GM15510 (cell line): ENCODE results near the gene MYO18A.

Experiments used
- POLR2A ChIP-seq: IDR thresholded peaks from 3 replicates; pipeline ENCODE4 v1.6.1; 2011; ENCODE audit warnings: borderline replicate concordance; ENCODE audit not compliant: insufficient read length; ENCODE audit errors: extremely low read depth

The MYO18A gene

DNA sequence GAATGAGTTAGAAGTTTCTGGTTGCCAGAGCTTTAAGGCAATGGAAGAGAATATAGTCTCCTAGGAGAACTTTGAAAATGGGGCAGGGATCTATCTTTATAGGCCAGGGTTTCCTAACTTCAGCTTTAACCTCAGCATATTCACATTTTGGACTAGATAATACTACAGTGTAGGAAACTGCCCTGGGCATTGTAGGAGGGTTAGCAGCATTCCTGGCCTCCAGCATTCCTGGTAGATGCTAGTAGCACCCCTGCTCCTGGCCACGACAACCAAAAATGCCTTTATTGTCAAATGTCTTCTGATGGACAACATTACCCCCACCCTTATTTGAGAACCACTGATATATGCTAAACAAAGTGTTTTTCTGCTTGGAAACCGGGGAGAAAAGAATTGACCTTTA lies 27.8 kb upstream of the MYO18A start:
- no peak for TF ChIP-seq POLR2A

DNA sequence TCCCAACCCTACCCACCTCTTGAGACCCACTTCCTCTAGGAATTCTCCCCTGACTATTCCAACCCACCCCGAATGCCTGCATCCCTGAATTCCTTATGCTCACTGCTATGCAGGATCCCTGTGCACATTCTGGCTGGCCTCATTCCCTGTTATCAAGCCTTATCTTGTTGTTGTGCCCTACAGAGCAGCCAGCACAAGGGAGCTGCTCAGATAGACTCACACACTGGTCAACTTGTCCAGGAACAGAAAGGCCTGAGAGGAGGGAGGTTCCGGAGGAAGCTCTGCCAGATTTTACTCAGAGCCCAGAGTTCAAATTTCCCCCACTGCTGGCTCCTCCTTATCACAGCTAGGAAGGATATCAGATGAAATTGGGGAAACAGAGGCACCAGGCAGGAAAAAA lies 24.8 kb upstream of the MYO18A start:
- TF ChIP-seq POLR2A, result no peak

- TF ChIP-seq POLR2A, result no peak
Observed at GRCh38 chr17:29197516-29198272, 17.5 kb upstream of the MYO18A start.

DNA sequence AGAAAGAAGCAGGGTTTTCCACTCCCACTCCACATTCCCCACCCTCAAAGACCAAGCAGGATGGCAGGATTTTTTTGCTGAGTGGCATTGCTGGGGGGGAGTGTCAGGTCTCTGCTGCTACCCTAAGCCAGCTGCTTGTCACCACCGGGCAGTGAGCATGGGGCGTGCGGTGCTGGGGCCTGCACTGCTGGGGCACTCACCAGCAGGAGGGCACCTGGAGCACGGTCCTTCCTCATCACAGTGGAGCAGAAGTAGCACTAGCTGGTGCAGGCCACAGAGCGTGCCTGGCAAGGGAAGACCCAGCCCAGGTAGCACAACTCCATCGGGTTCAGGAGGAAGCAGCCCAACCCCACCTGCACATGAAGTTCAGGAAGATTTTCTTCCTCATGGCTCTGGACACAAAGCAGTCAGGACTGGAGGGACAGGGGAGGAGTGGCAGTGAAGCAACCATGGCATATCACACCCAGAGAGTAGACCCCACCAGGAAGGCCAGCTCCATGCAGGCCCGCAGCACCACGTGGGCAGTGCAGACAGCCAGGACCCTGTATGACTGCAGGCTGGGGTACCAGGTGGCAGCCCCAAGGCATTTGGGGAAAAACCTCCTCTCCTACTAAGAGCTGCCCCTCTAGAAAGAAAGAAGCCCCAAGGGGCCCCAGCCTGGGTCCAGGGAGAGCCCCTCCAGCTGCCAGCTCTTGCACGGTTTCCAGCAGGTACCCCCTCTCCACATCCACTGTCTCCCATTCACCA lies 16.7 kb upstream of the MYO18A start:
- no peak for TF ChIP-seq POLR2A

- no peak for TF ChIP-seq POLR2A
Observed at GRCh38 chr17:29195465-29196081, 15.4 kb upstream of the MYO18A start.

- TF ChIP-seq POLR2A, result no peak
Observed at GRCh38 chr17:29194669-29195068, 14.5 kb upstream of the MYO18A start.

DNA sequence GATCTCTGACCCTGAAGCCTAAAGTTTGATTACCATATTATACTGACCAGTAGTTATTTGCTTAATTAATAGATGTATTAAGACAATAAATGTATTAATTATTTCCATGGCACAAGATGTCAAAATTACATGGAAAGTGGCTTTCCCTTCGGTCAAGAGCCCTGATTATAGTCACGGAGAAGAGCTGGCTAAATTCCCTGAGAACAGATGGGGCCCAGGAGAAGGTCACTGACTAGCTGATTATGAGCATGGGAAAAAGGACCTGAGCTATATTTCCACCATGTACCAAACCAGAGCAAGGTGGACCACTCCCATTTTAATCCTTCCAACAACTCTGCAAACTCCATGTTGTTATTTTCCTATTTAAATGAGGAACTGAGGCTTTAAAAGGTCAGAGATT lies 12.9 kb upstream of the MYO18A start:
- no peak for TF ChIP-seq POLR2A

- TF ChIP-seq POLR2A, result no peak
Observed at GRCh38 chr17:29190592-29191207, 10.5 kb upstream of the MYO18A start.

GRCh38 chr17:29190039-29190438 lies 9.8 kb upstream of the MYO18A start:
- no peak for TF ChIP-seq POLR2A

DNA sequence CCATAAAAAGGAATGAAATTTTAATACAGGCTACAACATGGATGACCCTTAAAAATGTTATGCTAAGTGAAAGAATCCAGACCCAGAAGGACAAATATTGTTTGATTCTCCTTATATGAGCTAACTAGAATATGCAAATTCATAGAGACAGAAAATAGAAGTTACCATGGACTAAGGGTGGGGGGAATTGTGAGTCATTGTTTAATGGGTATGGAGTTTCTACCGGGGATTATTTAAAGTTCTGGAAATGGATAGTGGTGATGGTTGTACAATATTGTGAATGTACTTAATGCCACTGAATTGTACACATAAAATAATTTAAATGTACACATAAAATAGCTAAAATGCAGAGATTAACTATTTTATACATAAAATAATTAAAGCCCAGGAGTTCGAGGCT lies 9.2 kb upstream of the MYO18A start:
- TF ChIP-seq POLR2A, result no peak

GRCh38 chr17:29181226-29181625 lies 1.0 kb upstream of the MYO18A start:
- no peak for TF ChIP-seq POLR2A

GRCh38 chr17:29180788-29181160 lies 576 bp upstream of the MYO18A start:
- TF ChIP-seq POLR2A, result no peak

DNA sequence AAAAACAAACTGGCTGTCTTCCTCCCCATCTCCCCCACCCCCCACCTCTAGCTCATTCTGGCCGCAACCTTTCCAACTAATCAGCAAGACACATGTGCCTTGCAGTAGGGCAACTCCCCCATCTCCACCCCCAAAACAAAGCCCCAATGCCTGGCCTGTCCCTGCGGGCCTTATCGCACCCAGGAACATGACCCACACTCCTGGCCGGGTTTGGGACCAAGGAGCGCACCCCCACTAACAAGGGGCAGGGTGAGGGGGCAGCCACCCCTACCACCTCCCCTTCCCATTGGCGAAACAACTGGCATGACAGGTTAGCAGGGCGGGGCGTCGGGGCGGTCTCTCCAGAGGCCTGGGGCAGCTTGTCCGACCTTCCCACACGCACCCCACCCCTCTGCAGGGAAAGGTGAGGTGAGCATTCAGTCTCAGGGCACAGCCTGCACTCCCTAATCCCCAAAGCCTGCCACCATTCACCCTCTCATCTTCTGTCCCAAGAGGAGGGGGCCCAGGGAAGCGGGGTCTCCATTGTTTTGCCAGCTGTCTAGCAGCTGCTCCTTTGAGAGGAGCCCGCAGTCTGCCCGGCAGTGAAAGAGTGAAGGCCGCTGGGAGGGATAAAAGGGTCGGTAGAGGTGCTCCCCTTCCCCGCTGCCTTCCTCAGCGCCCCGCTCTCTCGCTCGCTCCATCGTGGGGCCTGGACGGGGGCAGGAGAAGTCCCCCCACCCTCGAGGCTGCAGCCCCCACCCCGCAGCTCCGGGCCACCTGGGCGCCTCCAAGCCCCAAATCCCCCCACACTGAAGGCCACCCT lies 765 bp downstream of the MYO18A start:
- no peak for TF ChIP-seq POLR2A

- TF ChIP-seq POLR2A, result no peak
Observed at GRCh38 chr17:29178750-29179231, 1.4 kb downstream of the MYO18A start.

DNA sequence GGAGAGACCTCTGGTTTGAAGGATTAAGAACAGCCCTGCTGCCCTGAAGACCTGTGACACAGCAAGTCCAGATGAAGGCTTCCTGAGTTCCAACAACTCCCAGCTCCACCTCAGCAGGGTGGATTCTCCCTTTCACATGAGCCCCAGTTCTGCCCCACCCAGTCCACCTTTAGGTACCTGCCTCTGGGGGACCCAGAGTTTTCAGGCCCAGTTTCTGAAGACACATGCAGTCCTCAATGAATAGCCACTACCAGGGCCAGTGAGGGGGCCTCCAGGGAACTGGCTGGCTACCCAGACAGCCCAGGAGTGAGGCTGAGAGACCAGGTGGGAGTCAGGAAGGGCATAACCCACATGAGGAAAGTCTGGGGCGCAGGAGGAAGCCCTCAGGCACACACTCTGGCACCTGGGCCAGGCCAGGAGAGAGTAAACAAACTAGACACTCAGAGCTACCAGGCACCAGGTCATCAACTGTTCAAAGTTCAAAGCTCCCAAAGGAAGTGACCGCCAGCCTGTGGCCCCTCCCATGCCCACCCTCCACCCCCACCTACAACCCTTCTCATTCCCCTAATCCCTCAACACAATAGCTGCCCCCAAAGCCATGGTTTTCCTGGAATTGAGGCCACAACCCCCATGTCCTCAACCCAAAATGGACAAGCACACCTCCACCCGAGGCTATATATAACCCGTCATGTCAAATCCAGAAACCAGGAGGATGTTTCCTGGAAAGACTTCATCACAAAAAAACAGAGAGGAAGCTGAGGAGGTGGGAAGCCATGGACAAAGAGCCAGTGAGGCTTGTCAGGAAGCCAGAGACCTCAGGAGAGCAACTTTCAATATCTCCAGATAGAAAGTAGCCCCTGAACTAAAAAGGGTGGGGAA lies 2.1 kb downstream of the MYO18A start:
- TF ChIP-seq POLR2A, result no peak

GRCh38 chr17:29177541-29177870 lies 2.7 kb downstream of the MYO18A start:
- TF ChIP-seq POLR2A, result no peak
